Measurements from ENCODE around the gene DENND2C.

- TF ChIP-seq CTCF (IDR thresholded peaks at IDR 0.05) (no peak), POLR2A (IDR thresholded peaks at IDR 0.05) (no peak)
These were observed 119.5 kb downstream of the DENND2C start for GRCh38 chr1:114550336-114550735.

Measured in ovary (tissue), 3 donors.